ENCODE data around the gene AOAH.

- TF ChIP-seq CTCF (IDR thresholded peaks at IDR 0.05): no peak
- no peak for TF ChIP-seq POLR2A (IDR thresholded peaks at IDR 0.05)
These were observed 260.0 kb downstream of the AOAH start for GRCh38 chr7:36464271-36464670.

All from adrenal gland (tissue), 5 donors.